ENCODE data around the gene SORBS1. TPM values are rescaled to one million over a fixed set of nuclear protein-coding genes. Genes with fewer than 3 reads are reported as not detected.

The SORBS1 gene
- total RNA-seq, 2 donors from 2014 or later, result 1.4 to 1.6 TPM

DNA sequence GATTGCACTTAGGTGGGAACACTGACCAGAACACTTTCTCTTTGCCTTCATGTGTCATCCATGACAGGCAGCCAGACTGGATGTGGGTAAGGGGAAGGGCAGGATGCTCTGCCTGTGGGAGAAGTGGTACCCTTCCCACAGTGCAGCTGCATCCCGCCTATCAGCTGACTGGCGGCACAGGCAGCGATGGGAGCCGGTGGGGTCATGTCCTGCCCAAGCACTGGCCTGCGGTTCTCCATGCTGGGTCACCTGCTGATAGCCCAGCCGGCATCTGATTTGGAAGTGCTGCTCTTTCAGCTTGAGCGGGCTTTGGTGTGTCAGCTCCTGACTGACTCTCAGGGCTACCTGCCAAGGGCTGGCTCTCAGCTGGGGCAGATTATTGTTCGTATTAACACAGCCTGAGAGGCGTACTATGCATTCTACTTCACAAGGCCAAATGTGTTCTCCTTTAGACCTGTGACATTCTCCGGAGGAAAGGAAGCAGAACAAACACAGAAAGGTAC is 165.2 kb downstream of the SORBS1 start:
- H3K4me1 Mint-ChIP-seq (ENCODE audit: low read depth in 2 of 2), result peaks cover 0 to 4% of the 10 kb centered on the region in 2 donors
- ATAC-seq, result no peak

DNA sequence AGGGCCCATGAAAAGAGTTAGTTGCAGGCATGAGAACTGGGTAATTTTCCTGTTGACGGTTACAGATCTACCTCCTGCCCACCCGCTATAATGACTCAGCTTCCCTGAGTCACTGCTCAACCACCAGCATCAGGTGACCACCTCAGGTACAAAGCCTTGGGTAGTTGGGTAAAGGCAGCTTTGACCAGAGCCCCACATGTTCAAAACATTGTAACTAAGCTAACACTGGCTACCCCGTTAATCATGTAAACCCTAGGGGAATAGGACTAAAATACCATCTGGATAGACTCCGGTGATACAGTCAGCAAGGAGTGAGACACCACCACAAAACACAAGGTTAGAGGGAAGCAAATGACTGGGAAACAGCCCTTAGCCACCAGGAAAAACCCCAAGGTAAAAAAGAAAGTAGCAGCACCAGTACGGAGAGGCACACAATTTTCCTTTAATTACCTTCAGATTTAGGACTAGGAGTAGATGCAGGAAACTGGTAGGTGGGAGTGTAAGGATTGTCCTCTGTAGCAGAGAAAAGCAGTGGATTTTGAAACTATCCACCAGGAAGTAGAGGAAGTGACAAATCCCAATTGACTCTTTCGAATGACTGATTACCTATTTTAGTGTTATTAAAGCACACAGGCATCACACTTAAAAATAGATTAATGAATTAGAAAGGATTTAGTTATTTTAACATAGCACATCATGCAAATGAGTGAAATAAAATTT is 166.8 kb downstream of the SORBS1 start:
- Mint-ChIP-seq H3K27ac (no peak overlapping the region), H3K36me3 (no peaks in the 10 kb centered on the region), H3K4me3 (no peak overlapping the region), H3K4me1 (ENCODE audit: low read depth in 2 of 2) (peaks cover 0 to 4% of the 10 kb centered on the region in 2 donors), H3K27me3 (peaks cover 0 to 3% of the 10 kb centered on the region in 2 donors), H3K9me3 (no peaks in the 10 kb centered on the region)
- no peak for DNase-seq (ENCODE audit: low spot score)
- ATAC-seq, result no peak

More for the DNA sequence above, 165.2 kb downstream of the SORBS1 start:
- Mint-ChIP-seq H3K27me3 (peaks cover 0 to 3% of the 10 kb centered on the region in 2 donors), H3K36me3 (no peaks in the 10 kb centered on the region), H3K9me3 (no peaks in the 10 kb centered on the region), H3K4me3 (no peak overlapping the region), H3K27ac (no peak overlapping the region)
- DNase-seq (ENCODE audit: low spot score), result no peak

DNA sequence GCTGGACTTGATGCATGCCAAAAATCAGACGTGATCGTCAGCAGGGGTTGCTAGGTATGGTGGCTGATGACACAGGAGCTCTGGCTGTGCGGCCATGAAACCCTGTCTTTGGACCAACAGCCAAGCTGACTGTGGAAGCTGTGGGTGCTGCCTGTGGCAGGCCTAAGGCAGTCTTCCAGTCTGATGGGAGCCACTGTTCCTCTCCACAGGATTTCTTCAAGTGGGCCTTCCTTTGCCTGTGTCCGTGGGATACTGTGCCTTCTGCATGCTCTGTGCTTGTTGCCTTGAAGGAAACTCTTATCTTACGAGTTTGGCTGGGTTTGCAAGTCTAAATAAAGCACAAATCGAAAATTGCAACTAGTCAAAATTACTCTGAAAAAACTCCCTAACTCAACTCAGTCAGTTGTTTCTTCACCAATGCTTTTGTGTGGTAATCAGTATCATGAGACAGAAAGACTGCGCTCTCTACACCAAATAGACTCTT is 168.4 kb downstream of the SORBS1 start:
- Mint-ChIP-seq H3K4me3 (no peak overlapping the region), H3K9me3 (no peaks in the 10 kb centered on the region), H3K27me3 (peaks cover 0 to 6% of the 10 kb centered on the region in 2 donors), H3K4me1 (ENCODE audit: low read depth in 2 of 2) (peaks cover 0 to 4% of the 10 kb centered on the region in 2 donors), H3K36me3 (no peaks in the 10 kb centered on the region), H3K27ac (no peak overlapping the region)
- DNase-seq (ENCODE audit: low spot score) (no peak), ATAC-seq (no peak)

DNA sequence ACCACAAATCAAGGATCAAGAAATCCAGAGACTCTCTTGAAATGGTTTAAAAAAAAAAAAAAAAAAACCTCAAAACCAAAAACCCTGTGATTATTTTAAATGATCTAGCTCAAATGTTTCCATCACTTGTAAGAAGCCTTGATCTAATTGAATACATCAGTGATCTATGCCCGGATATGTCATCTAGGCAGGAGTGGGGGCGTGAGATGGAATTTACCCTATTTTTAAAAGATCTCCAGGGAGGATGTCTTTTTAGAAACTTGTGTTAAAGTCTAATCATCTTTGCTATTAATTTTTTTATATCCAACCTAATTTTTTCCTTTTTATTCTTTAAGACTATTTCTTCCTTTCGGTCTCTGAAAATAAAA is 169.0 kb downstream of the SORBS1 start:
- Mint-ChIP-seq H3K36me3 (no peaks in the 10 kb centered on the region), H3K27ac (no peak overlapping the region)
- no peak for ATAC-seq

DNA sequence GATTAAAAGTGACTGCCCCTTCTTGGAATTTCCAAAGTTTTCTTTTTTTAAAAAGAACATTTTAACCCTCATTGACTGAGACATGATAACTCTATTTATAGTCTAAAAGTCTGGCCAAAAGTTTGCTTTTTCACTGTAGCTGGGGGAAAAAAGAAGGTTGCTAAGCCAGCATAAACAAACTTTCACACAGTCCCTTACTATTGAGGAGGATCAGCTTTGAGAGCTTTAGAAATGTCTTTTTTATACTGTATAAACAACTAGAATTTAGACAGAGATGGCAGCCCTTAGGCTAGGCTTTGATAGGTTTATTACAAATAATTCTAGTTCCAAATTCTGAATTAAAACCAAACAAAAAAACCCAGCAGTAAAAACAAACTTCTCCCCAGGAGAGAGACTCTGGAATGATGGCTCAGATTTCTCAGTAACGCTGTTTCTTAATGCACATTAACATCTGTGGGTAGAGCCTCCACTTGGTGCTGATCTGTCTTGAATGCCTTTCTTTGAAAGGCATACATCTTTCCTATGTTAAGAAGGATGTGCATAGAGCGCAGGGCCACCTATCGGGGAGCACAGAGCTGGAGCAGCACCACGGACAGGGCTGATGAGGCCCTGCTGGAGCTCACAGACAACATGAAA is 169.5 kb downstream of the SORBS1 start:
- no peak for ATAC-seq
- no peak for DNase-seq (ENCODE audit: low spot score)
- no peaks in the 10 kb centered on the region for H3K9me3 Mint-ChIP-seq
- no peak overlapping the region for H3K27ac Mint-ChIP-seq
- H3K36me3 Mint-ChIP-seq, result no peaks in the 10 kb centered on the region
- peaks cover 0 to 6% of the 10 kb centered on the region in 2 donors for H3K27me3 Mint-ChIP-seq
- peaks cover 0 to 4% of the 10 kb centered on the region in 2 donors for H3K4me1 Mint-ChIP-seq (ENCODE audit: low read depth in 2 of 2)
- no peak overlapping the region for H3K4me3 Mint-ChIP-seq

More for the DNA sequence above, 169.0 kb downstream of the SORBS1 start:
- H3K4me3 Mint-ChIP-seq, result no peak overlapping the region
- peaks cover 0 to 4% of the 10 kb centered on the region in 2 donors for H3K4me1 Mint-ChIP-seq (ENCODE audit: low read depth in 2 of 2)
- no peak for DNase-seq (ENCODE audit: low spot score)
- H3K27me3 Mint-ChIP-seq, result peaks cover 0 to 6% of the 10 kb centered on the region in 2 donors
- no peaks in the 10 kb centered on the region for H3K9me3 Mint-ChIP-seq

DNA sequence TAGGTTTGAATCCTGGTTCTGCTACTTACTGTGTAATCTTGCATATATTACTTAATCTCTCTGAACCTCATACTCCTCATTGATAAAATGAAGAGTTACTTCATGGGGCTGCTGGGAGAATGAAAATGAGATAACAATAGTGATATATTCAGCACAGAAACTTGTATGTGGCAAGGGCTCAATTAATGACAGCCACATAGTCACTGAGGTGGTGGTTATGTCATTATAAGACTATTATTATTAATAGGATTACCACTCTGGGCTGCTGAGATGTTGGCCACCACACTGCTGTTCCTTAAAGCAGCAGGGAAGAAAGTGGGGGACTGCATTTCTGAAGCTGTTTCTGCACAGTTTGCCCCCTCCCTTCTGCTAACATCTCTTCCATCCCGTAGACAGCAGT is 170.0 kb downstream of the SORBS1 start:
- Mint-ChIP-seq H3K27me3 (peaks cover 0 to 6% of the 10 kb centered on the region in 2 donors), H3K27ac (no peak overlapping the region), H3K9me3 (no peaks in the 10 kb centered on the region), H3K4me3 (no peak overlapping the region), H3K36me3 (no peaks in the 10 kb centered on the region), H3K4me1 (ENCODE audit: low read depth in 2 of 2) (peaks cover 0 to 4% of the 10 kb centered on the region in 2 donors)
- DNase-seq (ENCODE audit: low spot score), result no peak
- ATAC-seq, result no peak

DNA sequence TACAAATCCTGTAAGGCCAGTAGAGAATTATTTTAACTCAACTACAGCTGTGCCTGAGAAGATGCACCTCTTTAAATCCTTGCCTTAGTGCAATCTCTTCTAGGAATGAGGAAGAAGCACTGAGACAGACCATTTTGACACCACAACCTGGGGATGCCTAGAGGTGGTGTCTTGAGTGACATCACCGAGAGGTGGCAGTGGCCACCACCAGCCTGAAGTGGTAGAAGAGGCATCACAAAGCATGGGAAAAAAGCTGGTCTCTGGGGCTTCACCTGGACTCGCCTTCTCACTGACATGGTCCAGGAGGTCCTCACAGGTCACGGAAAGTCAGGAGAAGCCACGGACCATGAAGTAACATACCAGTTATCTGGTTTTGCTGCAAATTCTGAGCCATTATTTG is 171.2 kb downstream of the SORBS1 start:
- Mint-ChIP-seq H3K27ac (no peak overlapping the region), H3K9me3 (no peaks in the 10 kb centered on the region)
- no peak for ATAC-seq

DNA sequence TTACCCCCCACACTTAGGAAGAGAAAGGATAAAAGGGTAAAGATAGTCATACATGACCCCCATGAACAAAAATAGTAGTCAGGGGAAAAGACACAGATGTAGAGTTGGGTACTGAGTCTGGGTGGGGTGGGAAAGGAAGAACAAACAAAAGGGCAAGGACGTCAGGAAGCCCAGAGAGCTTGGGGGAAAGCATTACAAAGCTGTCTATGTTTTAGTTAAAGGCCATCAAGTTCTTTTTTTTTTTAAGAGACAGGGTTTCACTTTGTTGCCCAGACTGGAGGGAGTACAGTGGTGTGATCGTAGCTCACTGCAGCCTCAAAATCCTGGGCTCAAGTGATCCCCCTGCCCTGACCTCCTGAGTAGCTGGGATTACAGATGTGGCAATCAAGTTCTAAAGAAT is 172.0 kb downstream of the SORBS1 start:
- Mint-ChIP-seq H3K36me3 (no peaks in the 10 kb centered on the region), H3K4me1 (ENCODE audit: low read depth in 2 of 2) (peaks cover 0 to 2% of the 10 kb centered on the region in 2 donors), H3K27ac (no peak overlapping the region), H3K27me3 (peaks cover 2 to 5% of the 10 kb centered on the region in 2 donors), H3K9me3 (no peaks in the 10 kb centered on the region), H3K4me3 (no peak overlapping the region)
- ATAC-seq (no peak), DNase-seq (ENCODE audit: low spot score) (no peak)

More for the DNA sequence above, 171.2 kb downstream of the SORBS1 start:
- H3K27me3 Mint-ChIP-seq, result peaks cover 0 to 6% of the 10 kb centered on the region in 2 donors
- H3K4me3 Mint-ChIP-seq, result no peak overlapping the region
- DNase-seq (ENCODE audit: low spot score), result no peak
- H3K4me1 Mint-ChIP-seq (ENCODE audit: low read depth in 2 of 2), result peaks cover 0 to 4% of the 10 kb centered on the region in 2 donors
- H3K36me3 Mint-ChIP-seq, result no peaks in the 10 kb centered on the region

DNA sequence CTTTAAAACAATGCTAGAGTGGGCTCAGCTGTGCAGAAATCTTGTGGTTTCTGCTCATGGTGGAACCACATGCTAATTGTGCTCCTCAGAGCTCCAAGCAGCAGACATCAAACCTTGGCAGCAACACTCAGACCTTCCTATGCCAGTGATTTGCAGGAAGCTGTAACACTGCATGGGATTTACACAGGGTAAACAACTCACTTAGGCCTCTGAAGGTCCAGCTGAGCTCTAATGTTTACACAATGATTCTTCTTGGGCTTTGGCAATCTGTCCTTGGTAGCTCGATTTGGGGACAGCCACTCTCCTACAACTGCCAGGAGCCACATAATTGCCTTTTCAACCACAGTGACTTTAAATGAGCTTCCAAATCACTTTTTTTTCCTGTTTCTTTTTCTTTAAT is 172.6 kb downstream of the SORBS1 start:
- ATAC-seq (peak in 1 of 2 donors; percentile 6), DNase-seq (ENCODE audit: low spot score) (no peak)
- Mint-ChIP-seq H3K36me3 (no peaks in the 10 kb centered on the region), H3K27me3 (peaks cover 6% of the 10 kb centered on the region in 2 donors), H3K4me1 (ENCODE audit: low read depth in 2 of 2) (no peaks in the 10 kb centered on the region), H3K27ac (no peak overlapping the region), H3K9me3 (no peaks in the 10 kb centered on the region), H3K4me3 (no peak overlapping the region)

DNA sequence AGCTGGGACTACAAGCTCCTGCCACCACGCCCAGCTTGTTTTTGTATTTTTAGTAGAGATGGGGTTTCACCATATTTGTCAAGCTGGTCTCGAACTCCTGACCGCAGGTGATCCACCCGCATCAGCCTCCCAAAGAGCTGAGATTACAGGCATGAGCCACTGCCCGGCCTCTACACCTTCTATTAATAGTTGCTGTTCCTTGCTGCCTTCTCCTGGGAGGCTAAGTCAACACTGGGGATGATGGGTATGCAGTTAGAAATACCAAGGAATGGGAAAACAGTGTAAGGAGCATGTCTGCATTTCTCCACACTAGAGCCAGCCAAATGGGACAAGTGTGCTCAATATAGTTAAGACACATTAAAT is 173.1 kb downstream of the SORBS1 start:
- H3K36me3 Mint-ChIP-seq, result no peaks in the 10 kb centered on the region
- DNase-seq (ENCODE audit: low spot score), result no peak

DNA sequence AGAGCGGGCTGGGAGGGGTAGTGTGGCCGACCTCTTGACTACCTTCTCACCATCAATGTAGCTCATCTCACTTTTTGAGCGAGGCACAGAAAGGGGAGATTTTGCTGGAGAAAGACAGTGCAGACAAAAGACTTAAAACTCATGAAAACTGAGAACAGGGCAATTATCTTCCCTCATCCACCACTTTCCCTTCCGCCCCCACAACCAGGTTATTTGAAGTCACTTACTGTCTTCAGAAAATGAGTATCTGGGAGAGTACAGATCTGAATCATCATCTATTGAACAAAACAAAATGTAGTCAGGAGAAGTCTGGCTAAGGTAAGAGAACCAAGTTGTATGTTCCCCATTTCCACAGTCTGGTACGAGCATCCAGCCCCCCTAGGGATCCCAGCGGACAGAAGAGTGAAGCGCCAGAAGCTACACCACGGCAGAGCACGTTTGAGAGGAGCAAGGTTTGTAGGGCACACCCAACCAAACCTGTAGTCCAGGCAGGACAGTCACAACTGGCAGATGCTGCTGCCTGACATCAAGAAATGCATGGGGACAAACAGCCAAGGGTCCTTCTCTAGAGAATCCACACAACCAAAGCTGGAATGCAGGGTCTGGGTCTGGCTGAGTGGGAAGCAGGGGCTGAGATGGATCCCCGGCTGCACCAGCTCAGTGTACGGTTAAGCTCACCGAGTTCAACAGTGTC is 177.0 kb downstream of the SORBS1 start:
- H3K27me3 Mint-ChIP-seq, result peaks cover 6% of the 10 kb centered on the region in 2 donors
- no peak for DNase-seq (ENCODE audit: low spot score)
- H3K27ac Mint-ChIP-seq, result no peak overlapping the region
- H3K36me3 Mint-ChIP-seq, result no peaks in the 10 kb centered on the region
- H3K4me1 Mint-ChIP-seq (ENCODE audit: low read depth in 2 of 2), result no peaks in the 10 kb centered on the region
- no peak overlapping the region for H3K4me3 Mint-ChIP-seq
- no peaks in the 10 kb centered on the region for H3K9me3 Mint-ChIP-seq
- ATAC-seq, result peak in 1 of 2 donors; percentile 43

More for the DNA sequence above, 173.1 kb downstream of the SORBS1 start:
- Mint-ChIP-seq H3K4me1 (ENCODE audit: low read depth in 2 of 2) (no peaks in the 10 kb centered on the region), H3K4me3 (no peak overlapping the region), H3K27me3 (peaks cover 6% of the 10 kb centered on the region in 2 donors), H3K27ac (no peak overlapping the region), H3K9me3 (no peaks in the 10 kb centered on the region)
- ATAC-seq, result no peak

DNA sequence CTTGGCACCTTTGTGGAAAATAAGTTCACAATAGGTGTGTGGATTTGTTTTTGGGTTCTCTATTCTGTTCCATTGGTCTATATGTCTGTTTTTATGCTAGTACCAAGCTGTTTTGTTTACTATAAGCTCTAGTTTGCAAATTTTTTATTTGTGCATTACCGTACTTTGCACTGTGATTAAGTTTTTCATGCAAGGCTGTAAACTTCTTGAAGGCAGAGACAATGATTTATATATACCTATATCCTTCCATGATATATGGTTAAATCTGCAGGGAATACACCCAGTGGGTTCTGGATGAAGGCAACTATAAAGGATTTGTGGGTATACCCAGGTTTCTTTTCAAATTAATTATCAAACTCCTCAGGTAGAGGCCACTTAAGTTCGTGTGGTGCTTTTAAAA is 178.6 kb downstream of the SORBS1 start:
- Mint-ChIP-seq H3K27me3 (peaks cover 3 to 6% of the 10 kb centered on the region in 2 donors), H3K4me3 (no peak overlapping the region), H3K36me3 (no peaks in the 10 kb centered on the region), H3K4me1 (ENCODE audit: low read depth in 2 of 2) (no peaks in the 10 kb centered on the region), H3K9me3 (no peaks in the 10 kb centered on the region), H3K27ac (no peak overlapping the region)
- ATAC-seq (no peak), DNase-seq (ENCODE audit: low spot score) (no peak)

DNA sequence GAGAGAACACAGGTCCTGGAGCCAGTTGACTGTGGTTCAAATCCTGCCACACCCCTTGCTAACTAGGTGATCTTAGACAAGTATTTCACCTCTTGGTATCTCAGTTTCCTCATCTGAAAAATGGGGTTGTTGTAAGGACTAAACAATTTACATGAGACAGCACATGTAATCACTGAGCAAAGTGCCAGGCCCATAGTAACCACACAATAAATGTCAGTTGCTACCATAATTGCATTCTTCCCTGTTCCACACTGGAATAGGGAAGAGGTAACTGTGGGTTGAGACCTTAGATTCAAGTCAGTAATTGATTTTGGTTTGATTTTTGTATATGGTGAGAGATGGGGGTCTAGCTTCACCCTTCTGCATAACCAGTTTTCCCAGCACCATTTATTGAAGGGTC is 179.0 kb downstream of the SORBS1 start:
- DNase-seq (ENCODE audit: low spot score), result no peak
- H3K4me3 Mint-ChIP-seq, result no peak overlapping the region
- no peak for ATAC-seq

DNA sequence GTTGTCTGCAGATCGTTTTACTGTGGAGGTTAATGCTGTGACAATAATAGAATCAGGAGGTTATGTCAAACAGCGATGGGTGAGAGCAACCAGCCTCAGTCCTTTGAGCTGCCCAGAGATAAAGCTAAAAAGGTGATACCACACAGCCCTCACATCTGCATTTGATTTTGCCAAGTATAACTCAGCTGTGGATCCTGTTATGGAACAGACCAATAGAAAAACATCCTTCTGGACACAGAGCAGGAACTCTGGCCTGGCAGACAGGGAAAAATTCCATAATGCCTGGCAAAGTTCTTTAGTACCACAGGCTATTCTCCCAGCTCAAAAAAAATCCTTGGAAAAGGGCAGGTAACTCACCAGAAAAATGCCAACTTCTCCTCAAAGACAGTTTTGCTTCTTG is 183.2 kb downstream of the SORBS1 start:
- H3K27ac Mint-ChIP-seq, result no peak overlapping the region

More for the DNA sequence above, 179.0 kb downstream of the SORBS1 start:
- H3K27ac Mint-ChIP-seq, result no peak overlapping the region
- peaks cover 3 to 6% of the 10 kb centered on the region in 2 donors for H3K27me3 Mint-ChIP-seq
- no peaks in the 10 kb centered on the region for H3K36me3 Mint-ChIP-seq
- no peaks in the 10 kb centered on the region for H3K4me1 Mint-ChIP-seq (ENCODE audit: low read depth in 2 of 2)
- no peaks in the 10 kb centered on the region for H3K9me3 Mint-ChIP-seq

More for the DNA sequence above, 183.2 kb downstream of the SORBS1 start:
- DNase-seq (ENCODE audit: low spot score), result no peak
- peaks cover 0 to 6% of the 10 kb centered on the region in 2 donors for H3K27me3 Mint-ChIP-seq
- H3K4me1 Mint-ChIP-seq (ENCODE audit: low read depth in 2 of 2), result no peaks in the 10 kb centered on the region
- no peak overlapping the region for H3K4me3 Mint-ChIP-seq
- ATAC-seq, result no peak
- H3K36me3 Mint-ChIP-seq, result no peaks in the 10 kb centered on the region
- no peaks in the 10 kb centered on the region for H3K9me3 Mint-ChIP-seq
